GM18511 (cell line): Measurements from ENCODE around the gene CORO1C.

ENCODE experiments used
- ATAC-seq: cut with Tn5 transposase; IDR thresholded peaks from one replicate; pipeline ENCODE4 v1.9.1; 2021; ENCODE audit warnings: mild to moderate bottlenecking, moderate library complexity; ENCODE audit not compliant: unreplicated experiment

Gene CORO1C

DNA sequence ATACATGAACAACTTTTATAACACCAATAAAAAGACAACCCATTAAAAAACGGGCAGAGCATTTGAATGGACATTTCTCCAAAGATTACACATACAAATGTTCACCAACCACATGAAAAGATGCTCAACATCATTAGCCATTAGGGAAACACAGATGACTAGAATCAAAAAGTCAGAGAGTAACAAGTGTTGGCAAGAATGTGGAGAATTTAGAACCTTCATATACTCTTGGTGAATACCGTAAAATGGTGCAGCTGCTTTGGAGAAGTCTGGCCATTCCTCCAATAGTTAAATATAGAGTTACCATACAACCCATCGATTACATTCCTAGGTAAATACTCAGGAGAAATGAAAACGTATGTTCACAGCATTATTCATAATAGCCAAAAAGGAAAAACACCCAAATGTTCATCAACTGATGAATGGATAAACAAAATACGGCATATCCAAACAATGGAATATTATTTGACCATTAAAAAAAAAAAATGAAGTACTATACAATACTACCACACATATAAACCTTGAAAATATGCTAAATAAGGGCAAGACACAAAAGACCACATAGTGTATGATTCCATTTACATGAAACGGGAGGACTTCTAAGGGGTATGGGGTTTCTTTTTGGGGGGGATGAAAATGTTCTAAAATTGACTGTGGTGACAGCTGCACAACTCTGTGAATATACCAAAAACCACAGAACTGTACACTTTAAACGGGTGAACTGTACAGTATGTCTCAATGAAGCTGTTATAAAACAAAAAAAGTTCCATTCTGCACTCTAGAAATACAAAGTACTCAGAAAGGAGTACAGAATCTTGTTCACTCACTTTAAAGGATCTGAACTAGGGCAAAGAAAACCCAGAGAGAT, 3.2 kb downstream of the CORO1C start:
- ATAC-seq = no peak

DNA sequence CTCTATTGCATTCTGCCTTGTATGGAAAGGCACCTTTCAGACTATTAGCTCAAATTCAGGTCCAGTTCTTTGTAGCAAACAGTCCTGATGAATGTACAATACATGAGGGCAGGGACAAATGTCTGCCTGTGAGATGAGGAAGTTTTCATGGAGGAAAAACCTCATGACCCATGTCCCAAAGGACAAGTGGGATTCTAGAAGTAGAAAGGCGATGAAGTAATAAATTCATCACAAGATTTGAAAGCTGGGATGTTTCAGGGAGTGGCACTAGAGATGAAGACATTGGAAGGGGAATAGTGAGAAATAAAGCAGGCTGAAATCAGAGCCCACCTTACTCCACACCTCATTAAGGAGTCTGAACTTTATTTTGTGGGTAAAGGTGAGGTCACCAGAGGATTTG, 4.2 kb downstream of the CORO1C start:
- no peak for ATAC-seq

DNA sequence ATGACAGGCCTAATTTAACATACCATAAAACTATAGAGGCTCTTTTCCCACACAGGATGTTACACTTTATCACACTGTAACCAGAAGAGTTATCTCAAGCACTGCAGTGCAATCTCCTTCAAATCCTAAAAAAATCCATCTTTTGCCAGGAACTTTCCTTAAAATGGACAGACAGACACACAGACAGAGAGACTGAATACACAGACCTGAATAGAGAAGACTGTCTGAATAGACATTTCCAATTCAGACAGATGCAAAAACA, 6.5 kb downstream of the CORO1C start:
- ATAC-seq = no peak

DNA sequence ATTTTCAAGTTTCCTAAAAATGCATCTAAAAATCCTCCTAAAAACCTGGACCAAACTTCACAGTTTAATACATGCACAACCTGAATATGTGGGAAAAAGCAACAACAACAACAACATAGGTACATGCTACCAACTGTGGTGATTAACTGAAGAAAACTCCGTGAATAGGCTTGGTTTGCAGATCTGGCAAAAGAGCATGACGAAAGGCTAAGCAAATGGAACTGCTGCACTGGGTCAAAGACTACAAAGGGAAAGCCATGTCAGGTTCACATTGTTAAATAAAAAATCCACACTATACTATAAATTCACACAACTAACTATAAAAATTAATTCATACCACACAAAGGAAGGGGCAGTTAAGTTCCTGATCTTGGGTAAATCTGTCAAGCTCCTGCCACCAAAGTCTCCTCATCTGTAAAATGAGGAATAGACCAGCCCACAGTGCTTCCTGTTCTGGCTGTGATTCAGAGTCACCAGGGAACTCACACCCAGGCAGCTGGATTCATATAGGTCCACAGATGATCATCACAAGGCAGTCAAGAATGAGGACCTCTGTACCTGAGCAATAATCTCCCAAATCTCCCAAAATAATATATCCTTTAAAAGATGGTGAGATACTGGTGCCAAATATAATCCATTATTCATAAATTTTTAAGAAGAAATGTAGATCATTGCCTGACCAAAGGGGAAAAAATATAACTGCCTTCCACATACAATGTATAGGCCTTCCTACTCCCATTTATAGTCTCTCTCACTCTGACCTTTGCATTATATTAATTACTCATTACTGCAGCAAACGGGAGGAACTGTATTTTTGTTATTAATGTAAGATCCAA, 7.0 kb downstream of the CORO1C start:
- ATAC-seq = no peak

DNA sequence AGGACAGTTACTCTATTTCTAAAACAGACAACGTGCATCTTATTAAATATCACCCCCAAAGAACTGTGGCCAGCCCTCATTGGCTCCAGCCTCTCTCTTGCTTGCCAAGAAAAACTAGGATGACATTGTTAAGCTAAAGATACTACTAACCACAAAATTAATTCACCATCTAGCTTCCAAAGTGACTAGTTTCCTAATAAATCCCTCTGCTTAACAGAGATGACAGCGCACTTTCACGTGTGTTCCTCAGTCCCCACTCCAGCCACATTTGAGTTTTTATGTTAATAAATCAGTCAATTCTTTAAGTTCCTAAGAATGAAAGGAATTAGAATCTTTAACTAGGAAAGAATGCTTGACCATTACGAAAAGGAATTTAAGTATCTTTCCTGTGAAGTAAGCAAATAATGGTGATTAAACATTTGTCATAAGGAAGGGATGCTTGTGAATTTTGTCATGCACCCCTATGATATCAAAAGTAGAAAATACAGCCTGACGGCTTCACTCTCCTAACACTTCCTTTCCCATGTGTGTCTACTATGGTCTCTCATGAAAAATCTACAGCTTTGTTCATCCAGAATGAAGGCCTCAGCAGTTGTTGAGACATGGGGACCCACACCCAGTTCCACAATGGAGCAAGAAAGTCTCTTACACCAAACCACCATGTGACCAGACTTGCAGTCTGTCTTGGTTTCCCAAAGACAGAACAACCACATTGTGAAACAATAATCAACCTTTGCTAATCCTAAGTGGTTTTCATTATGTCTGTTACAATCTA, 8.1 kb downstream of the CORO1C start:
- no peak for ATAC-seq

DNA sequence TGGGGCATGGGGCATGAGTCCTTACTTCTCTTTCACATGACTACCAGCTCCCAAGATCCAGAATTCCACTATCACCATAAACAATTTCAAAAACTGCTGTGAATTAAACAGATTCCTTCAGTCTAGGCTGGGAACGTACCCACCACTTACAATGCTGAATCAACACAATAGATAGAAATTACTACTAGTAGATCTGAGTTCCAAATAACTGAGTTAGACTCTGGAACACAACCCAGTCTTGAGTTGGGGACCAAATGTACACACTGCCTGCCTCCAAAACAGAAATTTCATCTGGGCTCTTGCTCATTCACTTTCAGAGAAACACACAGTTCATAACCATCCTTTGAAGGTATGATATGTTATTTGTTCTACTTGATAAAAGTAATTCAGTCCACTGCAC, 8.9 kb downstream of the CORO1C start:
- no peak for ATAC-seq

DNA sequence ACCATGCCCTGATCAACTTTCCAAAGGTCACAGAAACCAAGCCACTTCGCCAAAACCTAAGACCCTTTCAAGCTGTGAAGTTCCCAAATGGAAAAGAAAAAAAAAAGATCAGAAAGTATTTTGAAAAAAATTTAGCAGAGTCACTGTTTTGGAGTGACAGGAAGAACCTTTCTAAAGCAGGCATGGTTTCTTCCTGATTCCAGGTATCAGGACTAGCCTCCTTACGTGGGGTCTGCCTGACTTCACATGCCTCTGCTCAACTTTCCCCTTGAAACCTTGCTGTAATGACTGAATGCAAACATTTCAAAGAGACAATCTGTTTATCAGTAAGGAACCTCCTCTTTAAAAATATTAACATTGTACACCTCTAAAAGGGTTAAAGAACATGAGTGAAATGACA, 9.5 kb downstream of the CORO1C start:
- no peak for ATAC-seq

DNA sequence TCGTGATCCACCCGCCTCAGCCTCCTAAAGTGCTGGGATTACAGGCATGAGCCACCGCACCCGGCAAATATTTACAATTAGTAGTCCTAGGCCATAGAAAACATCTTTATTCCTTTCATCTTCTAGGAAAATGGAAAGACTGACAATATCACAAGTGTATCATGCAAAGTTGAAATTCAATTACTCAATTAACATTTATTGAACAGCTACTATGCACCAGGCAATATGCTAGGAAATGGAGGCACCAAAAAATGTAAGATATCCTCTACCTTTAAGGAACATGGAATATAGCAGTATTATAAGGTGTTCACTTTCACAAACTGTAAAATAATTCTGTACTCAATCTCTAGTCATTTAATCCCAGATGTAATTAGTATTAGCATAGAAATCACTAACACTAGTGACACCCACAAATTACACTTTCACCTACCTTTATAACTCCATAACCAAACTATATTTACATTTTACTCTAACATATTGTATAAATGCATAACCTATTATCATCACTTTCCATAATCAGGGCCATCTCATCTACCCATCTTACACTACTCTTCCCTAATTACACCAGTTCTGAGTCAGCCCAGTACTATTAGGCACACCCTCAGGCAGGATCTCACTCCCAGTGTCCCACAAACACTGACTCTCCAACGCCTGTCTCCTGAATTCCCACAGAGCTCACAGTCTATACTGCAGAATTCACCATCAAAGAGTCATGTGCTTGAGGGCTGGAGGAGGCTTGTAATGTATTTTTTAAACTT, 10.4 kb downstream of the CORO1C start:
- ATAC-seq = no peak

DNA sequence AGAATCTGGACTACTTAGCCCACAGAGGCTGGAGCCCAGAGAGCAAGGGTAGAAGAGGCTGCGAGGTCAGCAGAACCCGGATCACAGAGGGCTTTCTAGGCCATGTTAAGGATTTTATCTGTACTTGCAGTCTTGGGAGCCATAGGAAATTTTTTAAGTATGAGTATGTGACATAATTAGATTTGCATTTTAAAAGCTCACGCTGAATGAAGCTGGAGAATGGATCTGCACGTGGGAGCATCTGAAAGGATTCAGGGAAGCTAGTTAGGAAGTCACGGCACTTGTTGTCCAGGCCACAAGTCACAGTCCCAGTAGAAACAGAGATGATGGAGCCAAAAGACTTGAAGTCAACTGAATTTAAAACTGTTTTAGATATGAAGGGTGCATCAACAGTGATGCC, 14.1 kb downstream of the CORO1C start:
- no peak for ATAC-seq

DNA sequence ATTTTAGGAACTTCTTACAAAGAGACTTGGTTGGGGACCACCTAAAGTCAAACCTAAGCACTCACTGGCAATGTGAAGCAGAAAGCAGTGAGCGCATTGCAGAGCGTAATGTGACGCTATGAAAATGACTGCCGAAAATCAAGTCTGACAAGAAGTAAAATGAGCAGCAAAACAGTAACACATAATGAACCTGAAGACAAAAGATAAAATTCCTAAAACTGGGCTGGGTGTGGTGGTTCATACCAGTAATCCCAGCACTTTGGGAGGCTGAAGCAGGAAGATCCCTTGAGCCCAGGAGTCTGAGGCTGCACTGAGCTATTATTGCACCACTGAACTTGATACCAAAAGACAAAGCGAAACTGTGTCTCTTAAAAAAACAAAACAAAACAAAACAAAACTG, 16.5 kb downstream of the CORO1C start:
- ATAC-seq = no peak

DNA sequence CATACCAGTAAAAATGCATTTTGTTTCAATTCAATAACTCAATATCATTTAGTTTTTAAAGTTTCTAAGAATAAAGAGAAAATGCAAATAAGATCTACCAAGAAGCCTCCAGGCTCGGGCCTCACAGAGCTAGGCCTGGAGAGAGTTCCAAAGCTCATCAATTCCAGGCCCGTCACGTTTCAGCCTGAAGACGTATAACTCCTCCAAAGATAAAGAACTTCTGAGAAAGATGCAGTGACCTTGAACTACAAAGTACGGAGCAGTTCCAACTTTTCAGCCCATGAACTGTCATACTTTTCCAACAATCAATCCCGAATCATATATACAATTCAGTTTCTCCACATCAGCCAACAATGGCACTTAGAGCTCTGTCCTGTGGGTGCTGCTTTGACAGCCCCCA, 17.8 kb downstream of the CORO1C start:
- no peak for ATAC-seq

DNA sequence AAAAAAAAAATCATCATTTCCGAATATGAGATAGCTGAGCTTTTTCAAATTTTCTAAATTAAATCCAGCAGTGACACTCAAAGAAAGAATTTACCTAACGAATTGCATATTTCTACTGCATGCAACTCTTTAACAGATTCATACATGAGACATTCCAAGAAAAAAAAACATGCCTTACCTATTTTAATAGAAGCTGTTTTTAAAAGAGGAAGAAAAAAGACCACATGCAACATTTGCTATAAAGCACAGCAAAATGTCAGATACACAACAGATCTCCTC, 18.5 kb downstream of the CORO1C start:
- ATAC-seq = no peak

DNA sequence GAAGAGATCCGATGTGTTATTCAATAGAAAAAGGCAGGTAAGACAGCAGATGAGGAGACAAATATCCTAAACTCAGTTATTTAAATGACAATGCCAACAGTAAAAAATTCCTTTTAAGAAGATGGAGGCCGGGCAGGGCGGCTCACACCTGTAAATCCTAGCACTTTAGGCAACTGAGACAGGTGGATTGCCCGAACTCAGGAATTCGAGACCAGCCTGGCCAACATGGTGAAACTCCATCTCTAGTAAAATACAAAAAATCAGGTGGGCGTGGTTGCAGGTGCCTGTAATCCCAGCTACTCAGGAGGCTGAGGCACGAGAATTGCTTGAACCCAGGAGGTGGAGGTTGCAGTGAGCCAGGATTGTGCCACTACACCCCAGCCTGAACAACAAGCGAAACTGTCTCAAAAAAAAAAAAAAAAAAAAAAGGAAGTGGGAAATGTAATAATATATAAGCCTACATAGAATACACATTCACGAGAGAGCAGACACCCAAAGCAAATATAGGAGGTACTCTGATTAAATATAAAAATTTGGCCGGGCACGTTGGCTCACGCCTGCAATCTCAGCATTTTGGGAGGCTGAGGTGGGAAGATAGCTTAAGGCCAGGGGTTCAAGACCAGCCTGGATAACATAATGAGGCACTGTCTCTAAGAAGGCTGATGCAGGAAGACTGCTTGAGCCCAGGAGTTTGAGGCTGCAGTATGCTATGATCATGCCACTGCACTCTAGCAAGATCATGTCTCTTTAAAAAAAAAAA, 19.0 kb downstream of the CORO1C start:
- peak; percentile 56 for ATAC-seq

DNA sequence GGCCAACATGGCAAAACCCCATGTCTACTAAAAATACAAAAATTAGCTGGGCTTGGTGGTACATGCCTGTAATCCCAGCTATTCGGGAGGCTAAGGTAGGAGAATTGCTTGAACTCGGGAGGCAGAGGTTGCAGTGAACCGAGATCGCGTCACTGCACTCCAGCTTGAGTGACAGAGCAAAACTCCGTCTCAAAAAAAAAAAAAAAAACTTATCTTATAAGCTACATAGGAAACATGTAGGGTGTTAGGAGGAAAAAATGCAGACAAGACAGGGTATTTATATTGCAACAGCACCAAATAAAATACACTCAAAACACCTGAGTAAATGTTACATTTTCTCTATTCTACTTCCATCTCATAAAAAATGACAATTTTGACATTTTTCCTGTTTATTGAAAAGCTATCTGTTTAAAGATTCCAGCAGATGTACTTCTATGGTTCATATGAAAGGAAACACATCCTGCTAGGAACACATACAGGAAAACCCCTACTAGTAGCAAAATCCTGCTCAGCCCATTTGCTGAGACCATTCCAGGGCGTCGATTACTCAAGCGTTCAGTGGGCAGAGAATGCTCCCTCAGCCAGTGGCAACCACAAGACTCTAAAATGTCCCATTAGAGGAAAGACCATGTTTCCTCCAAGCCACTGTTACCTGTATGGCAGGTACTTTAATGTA, 19.7 kb downstream of the CORO1C start:
- no peak for ATAC-seq

DNA sequence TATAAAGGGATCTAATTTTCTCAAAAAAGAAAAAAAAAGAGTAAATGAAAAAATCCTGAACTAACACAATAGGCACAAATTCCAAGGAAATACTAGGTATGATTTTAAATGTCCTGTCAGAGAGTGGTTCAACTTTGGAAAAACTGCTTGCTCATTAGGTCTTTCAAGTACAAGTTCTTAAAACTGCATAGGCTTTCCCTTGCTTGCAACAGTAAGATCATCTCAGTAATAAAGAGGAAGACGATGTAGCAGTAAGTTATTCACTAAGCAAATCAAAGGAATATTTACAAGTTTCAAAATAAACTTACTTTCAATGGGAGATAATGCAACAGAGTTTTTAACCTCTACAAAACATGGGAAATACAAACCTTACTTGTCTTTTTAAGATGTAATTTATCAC, 21.6 kb downstream of the CORO1C start:
- ATAC-seq = no peak

DNA sequence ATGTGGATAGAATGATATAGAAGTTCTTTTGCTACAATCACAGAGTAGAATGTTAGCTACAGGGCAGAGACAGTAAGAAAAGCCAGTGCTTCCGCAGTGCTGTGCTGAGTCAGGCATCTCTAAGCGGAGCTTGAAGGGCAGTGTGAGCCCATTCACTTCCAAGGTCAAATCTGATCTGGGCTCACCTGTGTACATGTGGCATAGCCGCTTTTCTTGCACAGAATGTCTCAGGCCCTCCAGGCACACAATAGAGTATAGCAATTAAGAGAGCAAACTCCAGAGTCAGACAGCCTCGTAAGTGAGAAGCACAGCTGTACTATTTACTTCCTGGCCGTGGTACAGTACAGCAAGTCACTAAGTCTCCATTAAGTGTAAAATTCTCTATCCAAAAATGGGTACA, 26.8 kb downstream of the CORO1C start:
- no peak for ATAC-seq

DNA sequence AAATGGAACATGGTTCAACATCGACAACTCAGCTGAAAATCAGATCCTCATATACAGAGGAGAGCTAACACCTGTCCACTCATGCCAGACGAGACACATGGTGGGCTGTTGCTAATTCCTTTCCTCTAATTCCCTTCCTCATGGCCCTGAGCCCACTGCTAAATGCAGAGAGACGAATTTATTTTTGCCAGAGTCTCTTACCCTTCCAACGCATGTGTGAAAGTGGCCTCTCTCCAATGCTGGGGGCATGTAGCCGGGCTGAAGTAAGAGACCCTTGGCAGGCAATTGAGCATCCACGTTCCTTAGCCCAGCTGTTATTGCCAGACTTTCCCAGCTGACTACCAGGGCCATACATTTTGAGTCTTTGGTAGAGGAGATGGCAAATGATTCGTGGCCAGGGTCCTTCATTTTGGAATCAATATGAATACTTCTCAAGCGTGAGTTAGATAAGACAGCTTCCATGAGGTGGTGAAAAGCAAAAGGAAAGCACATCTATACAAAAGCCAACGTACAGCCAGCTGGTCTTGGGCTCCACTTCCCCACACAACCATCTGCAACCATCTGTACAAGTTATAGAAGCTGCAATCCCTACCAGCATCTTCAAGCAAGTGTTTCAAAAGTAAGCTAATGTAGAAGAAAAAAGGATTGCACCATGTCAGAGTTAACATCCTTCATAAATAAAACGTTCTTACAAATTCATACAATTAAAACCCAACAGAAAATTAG, 28.6 kb downstream of the CORO1C start:
- ATAC-seq = no peak

DNA sequence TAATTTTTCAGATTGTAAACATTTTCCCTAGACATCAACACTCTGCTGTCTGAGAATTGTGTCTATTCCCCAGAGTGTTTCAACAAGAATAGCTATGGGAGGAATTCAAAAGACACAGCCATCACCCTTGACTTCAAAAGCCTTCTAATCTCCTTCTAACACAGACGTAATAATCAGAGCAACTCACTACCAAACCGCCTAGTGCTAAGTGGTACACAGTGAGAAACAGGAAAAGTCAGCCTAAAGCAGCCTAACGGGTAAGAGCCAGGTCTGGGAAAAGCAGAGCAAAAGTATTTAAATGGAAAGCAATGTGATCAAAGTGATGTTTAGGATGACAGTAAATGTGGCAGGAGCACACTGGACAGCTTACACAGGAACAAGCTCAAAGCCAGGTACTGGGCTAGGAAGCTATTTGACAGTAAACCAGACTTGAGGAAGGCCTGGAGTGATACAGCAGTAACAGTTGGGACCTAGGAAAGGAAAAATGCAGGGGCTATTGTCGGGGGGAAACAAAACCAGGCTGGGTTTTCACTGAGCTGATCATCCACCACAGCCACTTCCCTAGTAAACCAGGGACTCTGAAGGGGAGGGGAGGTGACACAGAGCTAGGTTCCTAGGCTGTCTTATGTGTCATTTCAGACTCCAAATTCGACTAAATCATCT, 29.4 kb downstream of the CORO1C start:
- no peak for ATAC-seq
